Prostate gland (tissue), 2 donors: ENCODE measurements around the gene EPX. TPM values are rescaled to one million over a fixed set of nuclear protein-coding genes. Genes with fewer than 3 reads are reported as not detected.
A peak's percentile ranks its signal among the peaks of the same experiment; 100 is the strongest.

Experiments
- DNase-seq: peaks from one replicate; pipeline ENCODE4 v3.0.0-alpha.2; 2019; ENCODE audit warnings: low spot score
- H3K27ac ChIP-seq, 2 donors: fragments of 200-600 bp; sonication (generic); 2 replicates each; pipeline ENCODE4 v1.5.1; 2017 to 2019
- H3K27me3 ChIP-seq: fragments of 200-600 bp; sonication (generic); replicated peaks from 2 replicates; pipeline ENCODE4 v1.5.1; 2019; ENCODE audit not compliant: insufficient read depth
- H3K36me3 ChIP-seq, 2 donors: fragments of 200-600 bp; sonication (generic); 1 replicate in 1 of 2; 2 replicates in 1 of 2; pipeline versions ENCODE4 v1.5.1 to v1.8.1; 2017 to 2019
- H3K4me1 ChIP-seq: fragments of 200-600 bp; sonication (generic); replicated peaks from 2 replicates; pipeline ENCODE4 v1.5.1; 2019
- H3K4me3 ChIP-seq, 2 donors: fragments of 200-600 bp; sonication (generic); 2 replicates each; pipeline ENCODE4 v1.5.1; 2017 to 2019
- H3K9me3 ChIP-seq: fragments of 200-600 bp; sonication (generic); 2 replicates; pipeline ENCODE4 v1.5.1; 2017
- CTCF ChIP-seq, 4 experiments: fragments of 200-600 bp in 2 of 4; fragments of 450-650 bp in 2 of 4; sonication (generic) in 2 of 4; IDR thresholded peaks; 1 replicate in 3 of 4; 2 replicates in 1 of 4; pipeline ENCODE4 v1.5.1; 2016 to 2019; ENCODE audit warnings: antibody characterized with exemption in 4 of 4, mild to moderate bottlenecking in 2 of 4, moderate library complexity in 2 of 4
- POLR2A ChIP-seq: fragments of 450-650 bp; IDR thresholded peaks from one replicate; pipeline ENCODE4 v1.6.1; 2016; ENCODE audit warnings: antibody characterized with exemption, mild to moderate bottlenecking
- POLR2AphosphoS5 ChIP-seq: sonication (generic); formaldehyde crosslinking; IDR thresholded peaks from one replicate; pipeline ENCODE4 v1.6.1; 2017; ENCODE audit warnings: antibody characterized with exemption
- WGBS: methylation state at CpG from one replicate; pipeline ENCODE4 v1.1.5; 2018; 5-methylcytosine and 5-hydroxymethylcytosine counted together
- intact Hi-C: fragments of 100-400 bp; cut with DNase I; formaldehyde crosslinking; loops from one replicate; pipeline ENCODE4 v1.14.2; 2022
- total RNA-seq, 2 donors: library from RNA; depleted of rRNA; stranded (reverse); fragments of >200 nt; gene quantifications; one replicate each; pipeline ENCODE4 v1.1.0, GENCODE V29; 2016

EPX gene
- total RNA-seq, 2 donors from 2014 or later: not detected

GRCh38 chr17:58153046-58153445, 39.5 kb upstream of the EPX start:
- no peak for TF ChIP-seq POLR2AphosphoS5
- no peak for TF ChIP-seq CTCF (IDR thresholded peaks at IDR 0.05)
- TF ChIP-seq POLR2A: no peak
- intact Hi-C loops: no loop called here
- H3K4me1 ChIP-seq: no peaks in the 10 kb centered on the region
- H3K4me3 ChIP-seq: no peak overlapping the region
- peaks cover 2% of the 10 kb centered on the region for H3K27me3 ChIP-seq
- no peak for DNase-seq
- 56% methylated on average over 2 of the region's 2 CpGs for WGBS
- H3K27ac ChIP-seq: no peak overlapping the region
- H3K9me3 ChIP-seq: no peaks in the 10 kb centered on the region
- H3K36me3 ChIP-seq: no peaks in the 10 kb centered on the region

DNA sequence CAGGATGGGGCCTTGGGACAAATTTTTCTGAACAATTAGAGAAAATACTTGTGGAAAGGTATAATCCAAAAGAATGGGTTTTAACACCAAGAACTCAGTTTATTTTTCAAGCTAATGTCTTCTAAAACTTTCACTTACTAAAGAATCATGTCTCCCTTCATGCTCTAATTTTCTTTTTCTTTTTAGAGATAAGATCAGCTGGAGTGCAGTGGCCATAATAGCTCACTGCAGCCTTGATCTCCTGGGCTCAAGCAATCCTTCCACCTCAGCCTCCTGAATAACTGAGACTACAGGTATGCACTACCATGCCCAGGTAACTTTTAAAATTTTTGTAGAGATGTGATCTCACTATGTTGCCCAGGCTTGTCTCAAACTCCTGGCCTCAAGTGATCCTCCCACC, 38.9 kb upstream of the EPX start:
- no peaks in the 10 kb centered on the region for H3K4me1 ChIP-seq
- H3K27ac ChIP-seq: no peak overlapping the region
- peaks cover 2% of the 10 kb centered on the region for H3K27me3 ChIP-seq
- intact Hi-C loops: no loop called here
- DNase-seq: no peak
- no peaks in the 10 kb centered on the region for H3K9me3 ChIP-seq
- TF ChIP-seq POLR2A (no peak), POLR2AphosphoS5 (no peak), CTCF (IDR thresholded peaks at IDR 0.05) (no peak)
- no peaks in the 10 kb centered on the region for H3K36me3 ChIP-seq
- H3K4me3 ChIP-seq: no peak overlapping the region

GRCh38 chr17:58156839-58157803, 35.4 kb upstream of the EPX start:
- no peak for DNase-seq
- H3K4me3 ChIP-seq: peak overlapping the region; percentile 11 to 30
- no peaks in the 10 kb centered on the region for H3K36me3 ChIP-seq
- H3K27ac ChIP-seq: no peak overlapping the region
- no peaks in the 10 kb centered on the region for H3K4me1 ChIP-seq
- peaks cover 2% of the 10 kb centered on the region for H3K27me3 ChIP-seq
- intact Hi-C loops: no loop called here
- WGBS: 1% methylated on average over 63 of the region's 65 CpGs
- TF ChIP-seq POLR2AphosphoS5 (no peak), POLR2A (no peak), CTCF (IDR thresholded peaks at IDR 0.05) (no peak)
- no peaks in the 10 kb centered on the region for H3K9me3 ChIP-seq

GRCh38 chr17:58158181-58158580, 34.3 kb upstream of the EPX start:
- H3K27ac ChIP-seq: no peak overlapping the region
- no peaks in the 10 kb centered on the region for H3K9me3 ChIP-seq
- 70% methylated on average over 2 of the region's 2 CpGs for WGBS
- H3K36me3 ChIP-seq: no peaks in the 10 kb centered on the region
- intact Hi-C loops: no loop called here
- TF ChIP-seq CTCF (IDR thresholded peaks at IDR 0.05): no peak
- no peak for TF ChIP-seq POLR2AphosphoS5
- TF ChIP-seq POLR2A: no peak
- H3K27me3 ChIP-seq: no peaks in the 10 kb centered on the region
- no peaks in the 10 kb centered on the region for H3K4me1 ChIP-seq
- no peak for DNase-seq
- H3K4me3 ChIP-seq: no peak overlapping the region

DNA sequence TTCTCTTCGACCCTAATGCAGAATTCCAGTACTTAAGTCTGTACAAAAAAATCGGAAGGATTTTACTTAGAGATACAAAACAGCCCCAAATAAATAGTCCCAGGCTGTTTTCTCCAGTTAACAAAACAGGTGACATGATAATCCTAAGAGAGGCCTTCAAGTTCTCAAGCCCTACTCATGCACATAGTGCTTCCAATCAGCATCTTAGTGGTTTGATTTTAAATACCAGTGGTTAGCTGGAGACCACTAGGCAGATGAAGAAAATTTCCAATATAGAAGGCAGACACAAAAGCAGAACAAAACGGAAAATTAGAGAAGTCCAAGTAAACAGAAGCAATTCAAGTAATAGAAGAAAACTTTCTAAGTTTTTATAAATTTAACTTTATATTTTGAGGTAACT, 31.0 kb upstream of the EPX start:
- no peak for DNase-seq
- H3K4me1 ChIP-seq: no peaks in the 10 kb centered on the region
- no peak for TF ChIP-seq POLR2A
- no peak for TF ChIP-seq CTCF (IDR thresholded peaks at IDR 0.05)
- TF ChIP-seq POLR2AphosphoS5: no peak
- intact Hi-C loops: no loop called here
- no peaks in the 10 kb centered on the region for H3K27me3 ChIP-seq
- no peaks in the 10 kb centered on the region for H3K9me3 ChIP-seq
- WGBS: 77% methylated on average over 3 of the region's 3 CpGs
- H3K4me3 ChIP-seq: no peak overlapping the region
- no peak overlapping the region for H3K27ac ChIP-seq
- no peaks in the 10 kb centered on the region for H3K36me3 ChIP-seq
